Thyroid gland (tissue), 4 donors: ENCODE measurements around the gene SPATA20.

ENCODE experiments used
- POLR2A ChIP-seq, 2 donors: fragments of 450-650 bp; IDR thresholded peaks; one replicate each; pipeline ENCODE4 v1.6.1; 2017; ENCODE audit warnings: antibody characterized with exemption in 2 of 2, mild to moderate bottlenecking in 2 of 2, moderate library complexity in 1 of 2
- TF ChIP-seq, protein P1 (sequence below), 6 experiments: fragments of 200-600 bp in 3 of 6; fragments of 450-650 bp in 3 of 6; sonication (generic) in 3 of 6; IDR thresholded peaks; one replicate each; pipeline ENCODE4 v1.5.1; 2016 to 2019; ENCODE audit warnings: antibody characterized with exemption in 6 of 6, mild to moderate bottlenecking in 2 of 6, inconsistent platforms in 1 of 6, moderate library complexity in 1 of 6

- TF ChIP-seq, protein P1, sequence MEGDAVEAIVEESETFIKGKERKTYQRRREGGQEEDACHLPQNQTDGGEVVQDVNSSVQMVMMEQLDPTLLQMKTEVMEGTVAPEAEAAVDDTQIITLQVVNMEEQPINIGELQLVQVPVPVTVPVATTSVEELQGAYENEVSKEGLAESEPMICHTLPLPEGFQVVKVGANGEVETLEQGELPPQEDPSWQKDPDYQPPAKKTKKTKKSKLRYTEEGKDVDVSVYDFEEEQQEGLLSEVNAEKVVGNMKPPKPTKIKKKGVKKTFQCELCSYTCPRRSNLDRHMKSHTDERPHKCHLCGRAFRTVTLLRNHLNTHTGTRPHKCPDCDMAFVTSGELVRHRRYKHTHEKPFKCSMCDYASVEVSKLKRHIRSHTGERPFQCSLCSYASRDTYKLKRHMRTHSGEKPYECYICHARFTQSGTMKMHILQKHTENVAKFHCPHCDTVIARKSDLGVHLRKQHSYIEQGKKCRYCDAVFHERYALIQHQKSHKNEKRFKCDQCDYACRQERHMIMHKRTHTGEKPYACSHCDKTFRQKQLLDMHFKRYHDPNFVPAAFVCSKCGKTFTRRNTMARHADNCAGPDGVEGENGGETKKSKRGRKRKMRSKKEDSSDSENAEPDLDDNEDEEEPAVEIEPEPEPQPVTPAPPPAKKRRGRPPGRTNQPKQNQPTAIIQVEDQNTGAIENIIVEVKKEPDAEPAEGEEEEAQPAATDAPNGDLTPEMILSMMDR (IDR thresholded peaks at IDR 0.05): no peak
- TF ChIP-seq POLR2A (IDR thresholded peaks at IDR 0.05): no peak
Measured at GRCh38 chr17:50549969-50550368, 3.0 kb downstream of the SPATA20 start.
